GM20000 (cell line): ENCODE measurements around the gene LEF1.

Source experiments
- DNase-seq: peaks from one replicate; pipeline ENCODE4 v3.0.0; 2012; ENCODE audit warnings: low spot score
- CTCF ChIP-seq: IDR thresholded peaks from 2 replicates; pipeline ENCODE4 v1.5.1; 2012; ENCODE audit warnings: mild to moderate bottlenecking, control low read depth; ENCODE audit errors: extremely low read depth, missing control alignments

Gene LEF1

GRCh38 chr4:108060686-108061321 is 107.9 kb downstream of the LEF1 start:
- DNase-seq, result no peak
- TF ChIP-seq CTCF, result no peak

GRCh38 chr4:108060164-108060563 is 108.6 kb downstream of the LEF1 start:
- peak; percentile 14 for TF ChIP-seq CTCF
- no peak for DNase-seq

- no peak for TF ChIP-seq CTCF
- DNase-seq, result no peak
Measured at GRCh38 chr4:108058685-108059440, 109.9 kb downstream of the LEF1 start.

GRCh38 chr4:108056418-108056817 is 112.3 kb downstream of the LEF1 start:
- no peak for TF ChIP-seq CTCF
- DNase-seq, result no peak

- TF ChIP-seq CTCF, result no peak
Measured at GRCh38 chr4:108055787-108056186, 112.9 kb downstream of the LEF1 start.

GRCh38 chr4:108054025-108054638 is 114.6 kb downstream of the LEF1 start:
- no peak for TF ChIP-seq CTCF
- no peak for DNase-seq

More at GRCh38 chr4:108055787-108056186, 112.9 kb downstream of the LEF1 start:
- DNase-seq, result no peak

- no peak for TF ChIP-seq CTCF
- peak; percentile 66 for DNase-seq
Measured at GRCh38 chr4:108053251-108053711, 115.5 kb downstream of the LEF1 start.
